ENCODE measurements around the gene MORN4. TPM values are rescaled to one million over a fixed set of nuclear protein-coding genes. Genes with fewer than 3 reads are reported as not detected.
A peak's percentile ranks its signal among the peaks of the same experiment; 100 is the strongest.

Gene MORN4
- total and polyA plus RNA-seq, 9 of the 15 experiments (the other 6 are each of a cell fraction or from before 2014, with no cell fraction given) = 8.3 to 23.9 (median 11.7) TPM

DNA sequence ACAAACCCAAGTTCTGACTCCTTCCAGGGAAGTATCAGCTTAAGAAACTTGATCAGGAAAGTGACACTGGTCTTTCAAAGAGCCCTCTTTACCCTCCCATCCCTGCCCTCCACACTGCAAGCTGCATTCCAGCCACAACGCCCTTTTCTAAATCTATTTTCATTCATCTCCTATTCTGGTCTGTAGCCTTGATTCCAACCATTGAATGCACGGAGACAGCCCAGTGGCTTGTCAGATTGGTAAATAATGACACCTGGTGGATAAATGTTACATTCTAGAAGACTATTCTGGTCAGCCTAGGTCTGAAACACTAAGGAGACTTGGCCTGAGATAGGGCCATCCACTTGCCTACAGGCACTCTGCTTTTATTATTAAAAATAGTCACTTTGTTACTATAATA is 20.9 kb downstream of the MORN4 start (continued):
- TF ChIP-seq, protein P1, sequence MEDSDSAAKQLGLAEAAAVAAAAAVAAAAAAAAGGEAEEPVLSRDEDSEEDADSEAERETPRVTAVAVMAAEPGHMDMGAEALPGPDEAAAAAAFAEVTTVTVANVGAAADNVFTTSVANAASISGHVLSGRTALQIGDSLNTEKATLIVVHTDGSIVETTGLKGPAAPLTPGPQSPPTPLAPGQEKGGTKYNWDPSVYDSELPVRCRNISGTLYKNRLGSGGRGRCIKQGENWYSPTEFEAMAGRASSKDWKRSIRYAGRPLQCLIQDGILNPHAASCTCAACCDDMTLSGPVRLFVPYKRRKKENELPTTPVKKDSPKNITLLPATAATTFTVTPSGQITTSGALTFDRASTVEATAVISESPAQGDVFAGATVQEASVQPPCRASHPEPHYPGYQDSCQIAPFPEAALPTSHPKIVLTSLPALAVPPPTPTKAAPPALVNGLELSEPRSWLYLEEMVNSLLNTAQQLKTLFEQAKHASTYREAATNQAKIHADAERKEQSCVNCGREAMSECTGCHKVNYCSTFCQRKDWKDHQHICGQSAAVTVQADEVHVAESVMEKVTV (CRISPR knock-in tag; IDR thresholded peaks at IDR 0.05) = peak; percentile 14; the same call in 1 of the 2 replicates
- peak; percentile 46; the same call in 1 of the 2 replicates for TF ChIP-seq SMC3 (conservative IDR thresholded peaks at IDR 0.05; ENCODE audit: insufficient read depth, low read depth, low read length)

DNA sequence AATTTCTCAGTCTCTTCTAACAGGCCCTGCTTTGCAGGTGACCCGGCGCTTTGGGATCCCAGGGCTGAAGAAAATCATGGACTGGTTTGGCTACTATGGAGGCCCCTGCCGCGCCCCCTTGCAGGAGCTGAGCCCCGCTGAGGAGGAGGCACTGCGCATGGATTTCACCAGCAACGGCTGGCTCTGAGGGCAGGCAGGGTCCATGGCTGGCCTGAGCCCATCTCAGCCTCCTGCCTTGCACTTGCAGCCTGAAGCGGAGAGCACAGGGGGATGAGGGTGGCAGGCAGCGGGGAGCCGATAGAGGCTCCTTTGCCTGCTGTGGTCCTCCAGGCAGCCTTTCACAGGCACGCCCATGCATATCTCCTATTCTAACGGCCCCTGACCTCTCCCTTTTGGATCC is 21.8 kb downstream of the MORN4 start:
- Histone ChIP-seq H3K4me1 (replicated peaks in 1 of 2; ENCODE audit: control insufficient read depth in 2 of 2, insufficient read depth in 2 of 2, low read length in 2 of 2) (peaks cover 0 to 5% of the 10 kb centered on the region in 2 experiments; a peak in 2 of 5 replicates), H3K9me3 (replicated peaks; ENCODE audit: control insufficient read depth, insufficient read depth, low read depth, low read length) (no peaks in the 10 kb centered on the region), H3K4me2 (ENCODE audit: insufficient read depth, low read length) (no peak overlapping the region), H3K9ac (ENCODE audit: insufficient read depth in 1 of 2, low read depth in 2 of 2, low read length in 2 of 2) (peak overlapping the region in 1 of 2 experiments; percentile 31; a peak in 2 of 4 replicates), H4K20me1 (replicated peaks; ENCODE audit: control insufficient read depth, insufficient read depth, low read length) (no peaks in the 10 kb centered on the region), H3K27ac (ENCODE audit: extremely low read depth, low read depth, low read length) (no peak overlapping the region), H3K27me3 (ENCODE audit: control insufficient read depth in 2 of 2, insufficient read depth in 2 of 2, low read length in 2 of 2) (no peaks in the 10 kb centered on the region), H3K79me2 (ENCODE audit: control insufficient read depth, insufficient read depth, low read length) (no peaks in the 10 kb centered on the region), H3K9me1 (ENCODE audit: control insufficient read depth, insufficient read depth, low read length) (no peaks in the 10 kb centered on the region), H3K4me3 (no peak overlapping the region), H3K36me3 (ENCODE audit: control insufficient read depth, insufficient read depth, low read length) (no peaks in the 10 kb centered on the region; the same call in 2 of the 3 replicates), H2AFZ (ENCODE audit: low read depth, low read length) (no peak overlapping the region)
- BruUV-seq (replicated peaks) = no TSS peak
- ChIA-PET POLR2A (interaction anchor here (1.1 kb wide), 1 partner anchor 11 kb away, joined by 3 read pairs; no protein-coding TSS in a partner anchor), CTCF (ENCODE audit: low intra/inter-chr PET ratio) (no interaction called here)
- intact Hi-C loops (cut with micrococcal nuclease) = no loop called here
- DNase-seq (ENCODE audit: extremely low read depth in 1 of 4, low spot score in 3 of 4) (no peak), ATAC-seq (no peak), FAIRE-seq (no peak)
- in situ Hi-C loops (cut with MboI) = loop anchor here (5.0 kb wide), 1 partner anchor 149 kb away; no protein-coding TSS in a partner anchor
- 61% methylated on average over 8 of the region's 12 CpGs for WGBS (ENCODE audit: insufficient coverage, low coverage, missing lambda C conversion rate)
- TF ChIP-seq, protein P2, sequence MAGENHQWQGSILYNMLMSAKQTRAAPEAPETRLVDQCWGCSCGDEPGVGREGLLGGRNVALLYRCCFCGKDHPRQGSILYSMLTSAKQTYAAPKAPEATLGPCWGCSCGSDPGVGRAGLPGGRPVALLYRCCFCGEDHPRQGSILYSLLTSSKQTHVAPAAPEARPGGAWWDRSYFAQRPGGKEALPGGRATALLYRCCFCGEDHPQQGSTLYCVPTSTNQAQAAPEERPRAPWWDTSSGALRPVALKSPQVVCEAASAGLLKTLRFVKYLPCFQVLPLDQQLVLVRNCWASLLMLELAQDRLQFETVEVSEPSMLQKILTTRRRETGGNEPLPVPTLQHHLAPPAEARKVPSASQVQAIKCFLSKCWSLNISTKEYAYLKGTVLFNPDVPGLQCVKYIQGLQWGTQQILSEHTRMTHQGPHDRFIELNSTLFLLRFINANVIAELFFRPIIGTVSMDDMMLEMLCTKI (IDR thresholded peaks at IDR 0.05; ENCODE audit: partially characterized antibody) = no peak
- TF ChIP-seq ZNF140 (CRISPR knock-in tag; IDR thresholded peaks at IDR 0.05) = no peak
- TF ChIP-seq ZSCAN32 (CRISPR knock-in tag; IDR thresholded peaks at IDR 0.05) = no peak
- TF ChIP-seq RBM14 (IDR thresholded peaks at IDR 0.05; ENCODE audit: borderline replicate concordance, insufficient read depth, low read depth, low read length) = no peak
- TF ChIP-seq ZNF431 (CRISPR knock-in tag; IDR thresholded peaks at IDR 0.05) = no peak
- TF ChIP-seq BDP1 (IDR thresholded peaks at IDR 0.05; ENCODE audit: insufficient read depth, insufficient read length) = no peak
- TF ChIP-seq, protein P3, sequence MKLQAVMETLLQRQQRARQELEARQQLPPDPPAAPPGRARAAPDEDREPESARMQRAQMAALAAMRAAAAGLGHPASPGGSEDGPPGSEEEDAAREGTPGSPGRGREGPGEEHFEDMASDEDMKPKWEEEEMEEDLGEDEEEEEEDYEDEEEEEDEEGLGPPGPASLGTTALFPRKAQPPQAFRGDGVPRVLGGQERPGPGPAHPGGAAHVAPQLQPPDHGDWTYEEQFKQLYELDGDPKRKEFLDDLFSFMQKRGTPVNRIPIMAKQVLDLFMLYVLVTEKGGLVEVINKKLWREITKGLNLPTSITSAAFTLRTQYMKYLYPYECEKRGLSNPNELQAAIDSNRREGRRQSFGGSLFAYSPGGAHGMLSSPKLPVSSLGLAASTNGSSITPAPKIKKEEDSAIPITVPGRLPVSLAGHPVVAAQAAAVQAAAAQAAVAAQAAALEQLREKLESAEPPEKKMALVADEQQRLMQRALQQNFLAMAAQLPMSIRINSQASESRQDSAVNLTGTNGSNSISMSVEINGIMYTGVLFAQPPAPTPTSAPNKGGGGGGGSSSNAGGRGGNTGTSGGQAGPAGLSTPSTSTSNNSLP (IDR thresholded peaks at IDR 0.05; ENCODE audit: borderline replicate concordance, low read depth, low read length) = no peak
- no peak for TF ChIP-seq ZNF586 (CRISPR knock-in tag; conservative IDR thresholded peaks at IDR 0.05)
- TF ChIP-seq TCFL5 (CRISPR knock-in tag; conservative IDR thresholded peaks at IDR 0.05) = no peak
- TF ChIP-seq, protein P4, sequence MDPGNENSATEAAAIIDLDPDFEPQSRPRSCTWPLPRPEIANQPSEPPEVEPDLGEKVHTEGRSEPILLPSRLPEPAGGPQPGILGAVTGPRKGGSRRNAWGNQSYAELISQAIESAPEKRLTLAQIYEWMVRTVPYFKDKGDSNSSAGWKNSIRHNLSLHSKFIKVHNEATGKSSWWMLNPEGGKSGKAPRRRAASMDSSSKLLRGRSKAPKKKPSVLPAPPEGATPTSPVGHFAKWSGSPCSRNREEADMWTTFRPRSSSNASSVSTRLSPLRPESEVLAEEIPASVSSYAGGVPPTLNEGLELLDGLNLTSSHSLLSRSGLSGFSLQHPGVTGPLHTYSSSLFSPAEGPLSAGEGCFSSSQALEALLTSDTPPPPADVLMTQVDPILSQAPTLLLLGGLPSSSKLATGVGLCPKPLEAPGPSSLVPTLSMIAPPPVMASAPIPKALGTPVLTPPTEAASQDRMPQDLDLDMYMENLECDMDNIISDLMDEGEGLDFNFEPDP (CRISPR knock-in tag; IDR thresholded peaks at IDR 0.05) = no peak
- TF ChIP-seq ZNF384 (IDR thresholded peaks at IDR 0.05; ENCODE audit: low read depth, low read length) = no peak
- TF ChIP-seq POLR2AphosphoS5 (IDR thresholded peaks at IDR 0.05; ENCODE audit: control insufficient read depth, insufficient read depth, low read depth, low read length) = no peak
